GM19240 (cell line): ENCODE data around the gene PAEP.
"Not testable (repeated sequence)": the region's sequence is repeated elsewhere in the genome, so short reads cannot be mapped to it uniquely, and the experiment has no call there.

Experiments
- DNase-seq: peaks from one replicate; pipeline ENCODE4 v3.0.0; 2011; ENCODE audit warnings: low spot score; ENCODE audit not compliant: insufficient read length

Gene PAEP

DNA sequence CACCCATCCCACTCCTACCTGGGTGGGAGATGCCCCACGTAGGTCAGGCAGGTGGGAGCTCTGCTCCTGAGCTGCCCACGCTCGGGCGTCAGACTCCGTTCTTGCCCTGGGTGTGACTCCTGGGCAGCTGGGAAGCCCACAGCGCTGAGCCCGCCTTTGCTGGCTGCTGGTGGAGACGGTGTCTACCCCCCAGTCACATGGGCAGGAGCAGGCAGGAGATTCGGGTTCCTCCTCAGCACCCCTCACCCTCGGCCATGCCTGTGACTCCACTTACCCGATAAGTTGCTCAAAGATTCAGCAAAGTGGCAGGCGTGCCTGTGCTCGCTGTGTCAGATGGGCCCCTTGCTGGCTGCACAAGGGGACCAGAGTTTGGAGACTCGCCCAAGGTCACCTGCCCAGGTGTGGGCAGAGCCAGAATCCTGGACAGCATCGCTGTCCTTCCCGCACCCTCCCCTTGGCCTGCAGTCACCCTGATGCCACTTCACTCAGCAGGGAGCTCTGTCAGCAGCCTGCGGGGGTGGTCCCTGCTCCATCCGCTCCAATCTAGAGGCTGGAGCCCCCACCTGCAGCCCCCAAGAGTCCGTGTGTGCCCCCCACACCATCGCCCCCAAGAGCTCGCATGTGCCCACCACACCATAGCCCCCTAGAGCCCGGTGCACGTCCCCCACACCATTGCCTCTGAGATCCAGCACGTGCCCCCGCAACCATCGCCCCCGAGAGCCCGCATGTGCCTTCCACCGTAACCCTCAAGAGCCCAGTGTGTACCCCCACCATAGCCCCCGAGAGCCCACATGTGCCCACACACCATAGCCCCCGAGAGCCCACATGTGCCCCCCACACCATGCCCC, 36.1 kb upstream of the PAEP start:
- DNase-seq, result no peak

- no peak for DNase-seq
Measured at GRCh38 chr9:135526089-135526729, 35.3 kb upstream of the PAEP start.

DNA sequence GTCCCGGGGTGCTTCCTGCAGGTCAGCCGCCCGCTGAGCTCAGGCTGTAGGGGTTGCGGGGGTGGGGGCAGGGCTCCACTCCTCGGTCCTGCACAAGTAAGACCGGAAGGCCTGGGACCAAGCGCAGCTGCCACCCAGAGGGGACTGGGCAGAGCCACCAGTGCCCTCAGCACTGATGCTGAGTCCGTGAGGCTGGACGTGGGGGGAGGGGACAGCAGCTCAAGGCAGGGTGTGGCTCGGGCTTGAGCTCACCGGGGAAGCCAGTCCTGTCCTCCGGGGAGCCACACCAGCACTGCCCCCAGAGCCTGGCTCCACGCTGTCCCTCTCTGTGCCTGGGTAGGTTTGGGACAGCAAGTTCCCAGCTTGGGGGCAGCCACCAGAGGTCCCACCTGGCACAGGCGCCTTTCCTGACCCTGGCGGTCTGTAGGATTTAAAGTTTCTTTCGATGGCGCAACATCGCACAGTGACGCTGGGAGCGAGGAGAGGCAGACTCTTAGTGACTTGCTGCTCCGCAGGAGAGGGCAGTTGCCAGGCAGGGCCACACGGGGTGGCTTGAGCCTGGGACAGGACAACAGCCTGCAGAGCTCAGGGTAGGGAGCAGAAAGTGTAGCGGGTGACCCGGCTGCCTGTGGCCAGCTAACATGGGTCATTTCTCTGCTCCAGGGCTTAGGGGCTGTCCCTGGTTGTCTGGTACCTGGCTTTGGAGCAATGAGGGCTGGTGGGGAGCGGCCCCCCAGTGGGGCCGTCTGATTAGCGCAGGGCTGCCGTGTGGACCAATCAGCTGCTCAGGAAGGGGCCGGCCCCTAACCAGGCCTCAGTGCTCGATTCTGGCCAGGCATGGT, 34.6 kb upstream of the PAEP start:
- no peak for DNase-seq

DNA sequence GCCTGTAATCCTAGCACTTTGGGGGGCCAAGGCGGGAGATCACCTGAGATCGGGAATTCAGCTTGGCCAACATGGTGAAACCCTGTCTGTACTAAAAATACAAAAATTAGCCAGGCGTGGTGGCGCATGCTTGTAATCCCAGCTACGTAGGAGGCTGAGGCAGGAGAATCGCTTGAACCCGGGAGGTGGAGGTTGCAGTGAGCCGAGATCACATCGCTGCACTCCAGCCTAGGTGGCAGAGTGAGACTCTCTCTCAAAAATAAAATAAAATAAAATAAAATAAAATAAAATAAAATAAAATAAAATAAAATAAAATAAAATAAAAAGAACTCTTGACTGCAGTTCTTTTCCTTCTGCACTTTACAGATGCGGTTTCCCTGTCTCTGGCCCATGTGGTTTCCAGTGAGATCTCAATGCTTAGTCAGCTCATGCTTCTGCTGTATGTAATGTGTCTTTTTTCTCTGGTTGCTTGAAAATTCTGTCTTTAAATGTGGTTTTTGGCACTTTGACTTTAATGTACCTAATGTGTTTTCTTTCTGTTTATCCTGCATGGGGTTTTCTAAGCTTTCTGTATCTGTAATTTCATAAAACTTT, 32.6 kb upstream of the PAEP start:
- DNase-seq, result not testable (repeated sequence)

- no peak for DNase-seq
Measured at GRCh38 chr9:135530146-135530545, 31.4 kb upstream of the PAEP start.

GRCh38 chr9:135531096-135531495, 30.5 kb upstream of the PAEP start:
- DNase-seq, result no peak

DNA sequence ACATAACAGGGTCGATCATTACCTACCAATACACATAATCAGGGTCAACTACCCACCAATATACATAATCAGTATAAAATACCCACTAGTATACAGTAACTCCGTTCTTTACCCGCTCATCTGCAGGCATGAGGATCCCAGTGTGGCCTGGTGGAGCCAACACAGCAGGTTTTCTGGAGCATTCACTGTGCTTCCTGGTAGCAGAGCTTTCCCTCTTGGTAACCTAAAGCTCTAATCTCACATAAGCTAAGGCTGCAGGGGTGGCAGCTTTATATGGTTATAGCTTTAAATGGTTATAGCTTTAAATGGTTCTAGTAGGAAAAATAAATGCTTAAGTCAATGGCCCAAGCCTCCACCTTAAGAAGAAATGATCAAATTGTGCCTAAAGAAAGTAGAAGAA, 28.4 kb upstream of the PAEP start:
- no peak for DNase-seq

GRCh38 chr9:135533674-135534073, 27.9 kb upstream of the PAEP start:
- DNase-seq, result no peak

DNA sequence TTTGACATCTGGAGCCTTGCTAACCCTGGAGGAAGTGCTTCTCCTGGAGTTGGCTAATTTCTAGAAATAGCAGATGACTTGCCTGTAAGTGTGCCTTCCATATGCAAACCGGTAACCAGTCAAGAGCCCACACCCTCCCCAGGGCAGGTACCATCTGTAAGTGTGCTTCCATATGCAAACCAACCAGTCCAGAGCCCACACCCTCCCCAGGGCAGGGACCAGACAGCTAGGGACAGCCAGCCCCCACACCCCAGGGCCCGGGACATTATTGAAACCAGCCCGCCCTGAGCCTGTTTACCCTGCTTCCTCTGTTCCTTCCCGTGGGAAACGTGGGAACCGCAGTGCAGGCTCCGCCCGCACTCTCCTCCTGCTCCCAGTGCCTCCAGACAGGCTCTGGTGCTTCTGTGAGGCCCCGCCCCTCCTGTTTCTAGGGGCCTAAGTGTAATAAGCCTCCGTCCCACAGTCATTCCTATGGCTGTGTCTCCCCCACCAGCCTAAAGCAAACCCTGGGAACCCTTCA, 27.3 kb upstream of the PAEP start:
- DNase-seq, result not testable (repeated sequence)

GRCh38 chr9:135534826-135535225, 26.7 kb upstream of the PAEP start:
- not testable (repeated sequence) for DNase-seq

DNA sequence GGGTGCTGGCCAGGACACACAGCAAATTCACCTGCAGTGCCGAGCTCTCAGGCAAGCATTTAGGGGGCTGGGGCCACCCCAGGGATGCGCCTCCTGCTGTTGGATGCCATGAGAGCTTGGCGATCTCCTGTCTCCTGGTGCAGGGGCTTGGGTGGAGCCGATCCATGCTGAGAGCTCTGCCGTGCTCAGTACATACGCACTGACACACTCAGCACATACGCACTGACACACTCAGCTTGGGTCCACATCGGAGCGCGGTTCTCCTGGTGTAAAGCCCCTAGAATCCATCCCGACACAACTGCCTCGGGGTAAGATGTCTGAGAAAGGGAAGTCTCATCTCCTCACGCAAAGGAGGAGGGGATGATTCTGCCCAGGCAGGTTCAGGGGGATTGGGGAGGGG, 25.9 kb upstream of the PAEP start:
- DNase-seq, result not testable (repeated sequence)

DNA sequence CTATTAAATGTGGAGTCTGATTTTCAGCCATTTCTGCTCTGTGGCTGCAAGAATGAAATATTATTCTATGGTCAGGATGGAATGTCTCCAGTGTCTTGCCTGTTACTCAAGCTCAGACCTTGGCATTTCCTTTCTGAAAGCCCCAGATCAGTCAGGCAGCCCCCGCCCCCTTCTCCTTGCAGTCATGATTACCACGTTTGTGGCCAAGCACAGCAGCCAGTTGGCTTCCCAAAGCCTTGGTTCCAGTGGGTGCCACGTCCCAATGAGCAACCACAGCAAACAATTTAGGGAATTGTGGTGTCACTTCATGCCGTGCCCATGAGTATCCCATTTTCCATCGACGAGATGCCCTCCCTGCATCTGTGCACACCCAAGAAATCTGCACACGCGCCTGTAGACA, 25.3 kb upstream of the PAEP start:
- no peak for DNase-seq

GRCh38 chr9:135543262-135543894, 18.2 kb upstream of the PAEP start:
- DNase-seq, result not testable (repeated sequence)

GRCh38 chr9:135544981-135545635, 16.4 kb upstream of the PAEP start:
- no peak for DNase-seq

DNA sequence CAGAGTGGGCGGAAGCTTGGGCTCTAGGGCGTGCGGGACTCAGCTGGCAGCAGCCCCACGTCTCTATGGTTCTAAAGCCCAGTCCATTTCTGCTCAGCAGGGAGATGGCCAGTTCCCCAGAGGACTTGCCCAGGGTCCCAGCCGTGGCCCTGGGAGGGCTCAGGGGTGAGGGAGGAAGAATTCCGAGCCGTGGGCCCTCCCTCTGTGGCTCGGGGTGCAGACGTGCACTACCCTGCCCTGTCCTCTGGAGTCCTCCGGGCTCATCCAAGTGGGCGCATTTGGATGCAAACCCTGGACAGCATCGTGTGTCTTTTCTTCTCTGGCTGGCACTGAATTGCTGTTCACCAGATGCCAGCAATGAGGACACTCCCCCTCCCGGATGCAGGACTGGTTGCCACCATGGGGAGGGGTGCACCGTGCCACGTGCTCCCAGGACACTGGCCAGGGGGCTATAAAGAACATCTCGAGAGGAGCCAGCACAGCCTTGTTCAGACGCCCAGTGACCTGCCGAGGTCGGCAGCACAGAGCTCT, 15.8 kb upstream of the PAEP start, which contains the start of gene OBP2A:
Gene OBP2A (plus strand): TSS at position 481 of the 531 bp plus-strand sequence. CDS start 55 bp downstream, outside the sequence.
- not testable (repeated sequence) for DNase-seq

DNA sequence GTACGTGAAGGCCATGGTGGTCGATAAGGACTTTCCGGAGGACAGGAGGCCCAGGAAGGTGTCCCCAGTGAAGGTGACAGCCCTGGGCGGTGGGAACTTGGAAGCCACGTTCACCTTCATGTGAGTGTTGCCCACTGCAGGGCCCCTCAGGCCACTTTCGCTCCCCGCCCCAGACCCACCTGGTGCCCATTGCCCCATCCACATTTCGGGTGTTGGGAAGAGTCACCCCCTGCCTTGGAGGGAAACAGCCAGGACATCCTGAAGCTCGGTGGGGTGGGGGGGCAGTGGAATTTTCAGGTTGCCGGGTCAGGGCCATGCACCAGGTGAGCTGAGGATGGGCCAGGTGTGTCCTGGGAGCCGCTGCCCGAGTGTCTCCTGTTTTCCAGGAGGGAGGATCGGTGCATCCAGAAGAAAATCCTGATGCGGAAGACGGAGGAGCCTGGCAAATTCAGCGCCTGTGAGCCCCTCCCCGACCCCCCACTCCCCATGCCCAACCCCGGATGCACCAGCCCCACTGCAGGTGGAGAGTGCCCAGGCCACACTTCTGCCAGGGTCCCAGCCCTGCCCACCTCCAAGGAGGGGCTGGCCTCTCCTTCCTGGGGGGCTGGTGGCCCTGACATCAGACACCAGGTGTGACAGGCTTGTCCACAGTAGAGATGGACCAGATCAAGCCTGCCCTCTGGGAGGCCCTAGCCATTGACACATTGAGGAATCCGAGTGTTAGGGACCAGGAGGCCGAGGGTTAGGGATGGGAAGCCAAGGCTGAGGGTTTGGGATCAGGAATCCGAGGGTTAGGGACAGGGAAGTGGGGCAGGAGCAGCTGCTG, 14.6 kb upstream of the PAEP start:
- DNase-seq, result not testable (repeated sequence)

GRCh38 chr9:135547756-135548736, 13.5 kb upstream of the PAEP start:
- DNase-seq, result no peak
